Breast epithelium (tissue), 3 donors: Measurements from ENCODE around the gene NRF1.

Experiments
- CTCF ChIP-seq, 3 donors: fragments of 450-650 bp; IDR thresholded peaks; one replicate each; pipeline ENCODE4 v1.5.1; 2016 to 2017; ENCODE audit warnings: antibody characterized with exemption in 3 of 3, mild to moderate bottlenecking in 3 of 3, moderate library complexity in 3 of 3
- POLR2A ChIP-seq: fragments of 450-650 bp; IDR thresholded peaks from one replicate; pipeline ENCODE4 v1.6.1; 2016; ENCODE audit warnings: antibody characterized with exemption, mild to moderate bottlenecking, moderate library complexity
- POLR2AphosphoS5 ChIP-seq, 3 donors: sonication (generic); formaldehyde crosslinking; IDR thresholded peaks; one replicate each; pipeline ENCODE4 v1.6.1; 2017; ENCODE audit warnings: antibody characterized with exemption in 3 of 3

GRCh38 chr7:129657363-129657762 lies 45.8 kb downstream of the NRF1 start:
- TF ChIP-seq POLR2AphosphoS5 (IDR thresholded peaks at IDR 0.05) (no peak), POLR2A (no peak), CTCF (IDR thresholded peaks at IDR 0.05) (no peak)
